Thymus (tissue), 11 donors: ENCODE measurements around the gene BCL7C. TPM values are rescaled to one million over a fixed set of nuclear protein-coding genes. Genes with fewer than 3 reads are reported as not detected.

ENCODE experiments used
- DNase-seq, 9 donors: peaks; one replicate each; pipeline ENCODE4 v3.0.0-alpha.2; 2013; ENCODE audit warnings: low spot score in 9 of 9, low read depth in 6 of 9, missing footprints in 1 of 9
- H3K27ac ChIP-seq, 2 donors: one replicate each; pipeline ENCODE4 v1.5.1; 2013; ENCODE audit warnings: control low read depth in 1 of 2, low read depth in 1 of 2, low read length in 1 of 2, mild to moderate bottlenecking in 1 of 2, moderate library complexity in 1 of 2
- H3K27me3 ChIP-seq, 2 donors: one replicate each; pipeline ENCODE4 v1.5.1; 2013; ENCODE audit warnings: low read length in 1 of 2; ENCODE audit not compliant: control insufficient read depth in 2 of 2, insufficient read depth in 1 of 2
- H3K36me3 ChIP-seq, 2 donors: one replicate each; pipeline ENCODE4 v1.5.1; 2013; ENCODE audit warnings: low read length in 1 of 2, mild to moderate bottlenecking in 1 of 2, moderate library complexity in 1 of 2; ENCODE audit not compliant: control insufficient read depth in 2 of 2, insufficient read depth in 2 of 2
- H3K4me1 ChIP-seq, 2 donors: one replicate each; pipeline ENCODE4 v1.5.1; 2013; ENCODE audit warnings: low read length in 2 of 2; ENCODE audit not compliant: control insufficient read depth in 2 of 2, insufficient read depth in 2 of 2
- H3K4me3 ChIP-seq, 2 donors: one replicate each; pipeline ENCODE4 v1.5.1; 2013; ENCODE audit warnings: low read length in 2 of 2, control low read depth in 1 of 2, mild to moderate bottlenecking in 1 of 2
- H3K9me3 ChIP-seq, 2 donors: one replicate each; pipeline ENCODE4 v1.5.1; 2013; ENCODE audit warnings: low read length in 1 of 2, mild to moderate bottlenecking in 1 of 2; ENCODE audit not compliant: control insufficient read depth in 2 of 2, insufficient read depth in 1 of 2
- WGBS: extraction: QIAGEN DNeasy Blood & Tissue Kit; methylation state at CpG from one replicate; pipeline ENCODE4 v1.1.7; 2013; 5-methylcytosine and 5-hydroxymethylcytosine counted together
- polyA plus RNA-seq: library from polyadenylated mRNA; stranded (reverse); fragments of 200-250 nt; gene quantifications from one replicate; pipeline ENCODE4 v1.2.3, GENCODE V29; 2013
- total RNA-seq: library from RNA; stranded (reverse); fragments of 120-200 nt; gene quantifications from one replicate; pipeline ENCODE4 v1.2.4, GENCODE V29; 2013
- donor health status: healthy.

BCL7C gene
- total and polyA plus RNA-seq, 2 donors: 26.7 to 29.2 TPM

DNA sequence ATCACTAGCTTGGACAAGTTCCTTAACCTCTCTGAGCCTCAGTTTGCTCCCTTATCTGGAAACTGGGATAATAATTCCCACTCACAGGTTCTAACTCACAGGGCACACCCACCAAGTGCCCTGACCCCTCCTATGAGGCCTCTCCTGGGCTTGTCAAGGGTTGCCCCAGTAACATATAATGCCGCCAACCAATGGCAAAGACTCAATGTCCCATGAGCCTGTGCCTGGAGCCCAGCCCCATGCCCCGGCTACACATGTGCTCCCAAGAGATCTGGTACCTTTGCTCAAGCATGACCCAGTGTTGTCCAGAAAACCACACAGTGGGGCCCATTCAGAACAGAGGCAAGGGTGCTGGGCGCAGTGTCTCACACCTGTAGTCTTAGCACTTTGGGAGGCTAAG, 21.0 kb upstream of the BCL7C start:
- H3K4me3 ChIP-seq: no peak overlapping the region
- WGBS: 98% methylated on average over 3 of the region's 3 CpGs

DNA sequence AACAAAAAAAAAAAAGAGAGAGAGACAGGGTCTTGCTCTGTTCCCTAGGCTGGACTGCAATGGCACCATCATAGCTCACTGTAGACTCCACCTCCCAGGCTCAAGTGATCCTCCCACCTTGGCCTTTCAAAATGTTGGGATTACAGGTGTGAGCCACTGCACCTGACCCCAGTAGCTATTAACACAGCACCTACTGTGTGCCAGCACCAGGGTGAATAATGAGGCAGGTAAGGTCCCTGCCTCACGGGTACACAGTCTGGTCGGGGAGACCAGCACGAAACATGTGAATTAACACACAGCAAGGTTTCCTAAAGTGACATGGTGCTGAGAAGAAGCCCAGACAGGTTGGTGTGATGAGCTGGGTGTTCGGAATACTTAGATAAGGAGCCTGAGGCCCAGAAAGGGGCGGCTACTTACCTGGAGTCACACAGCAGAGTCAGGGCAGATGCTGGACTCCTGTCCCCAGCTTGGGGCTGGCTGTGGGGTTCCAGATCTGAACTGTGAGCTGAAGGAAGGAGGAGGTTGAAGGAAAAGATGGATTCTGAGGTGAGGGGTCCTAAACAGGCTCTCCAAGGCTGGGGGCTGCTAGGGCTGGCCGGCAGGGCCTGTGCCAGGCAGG, 19.0 kb upstream of the BCL7C start:
- no peak for DNase-seq
- Histone ChIP-seq H3K27ac (no peak overlapping the region), H3K9me3 (no peaks in the 10 kb centered on the region), H3K27me3 (no peaks in the 10 kb centered on the region), H3K4me1 (no peaks in the 10 kb centered on the region), H3K36me3 (no peaks in the 10 kb centered on the region), H3K4me3 (no peak overlapping the region)
- 97% methylated on average over 6 of the region's 6 CpGs for WGBS

More for the DNA sequence above, 21.0 kb upstream of the BCL7C start:
- no peak overlapping the region for H3K27ac ChIP-seq
- no peaks in the 10 kb centered on the region for H3K4me1 ChIP-seq
- no peaks in the 10 kb centered on the region for H3K9me3 ChIP-seq
- H3K36me3 ChIP-seq: no peaks in the 10 kb centered on the region
- no peaks in the 10 kb centered on the region for H3K27me3 ChIP-seq
- DNase-seq: no peak

DNA sequence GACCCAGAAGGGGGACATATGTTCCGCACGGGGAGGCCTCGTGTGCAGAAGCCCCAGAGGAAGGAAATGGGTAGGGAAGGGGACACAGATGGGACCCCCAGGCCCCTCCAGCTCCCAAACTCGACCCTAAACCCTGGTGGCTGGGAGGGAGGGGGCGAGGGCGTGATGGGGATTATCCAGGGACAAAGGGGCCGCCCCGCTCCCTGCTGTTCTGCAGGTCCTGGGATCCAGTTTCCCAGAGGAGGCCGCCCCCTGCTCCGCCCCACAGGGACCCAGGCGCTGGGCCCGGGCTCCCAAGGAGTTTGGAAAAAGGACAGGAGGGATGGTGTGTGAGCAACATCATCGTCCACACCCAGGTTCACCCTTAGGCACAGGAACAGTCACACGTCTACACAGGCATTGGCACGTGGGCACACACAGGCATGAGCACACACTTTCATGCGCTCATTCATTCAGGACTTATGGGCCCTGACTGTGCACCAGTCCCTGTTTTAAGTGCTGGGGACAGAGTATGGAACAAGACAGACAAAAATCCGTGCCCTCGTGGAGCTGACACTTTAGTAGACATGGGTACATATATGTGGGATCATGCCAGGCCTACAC, 16.7 kb upstream of the BCL7C start:
- Histone ChIP-seq H3K9me3 (no peaks in the 10 kb centered on the region), H3K27me3 (no peaks in the 10 kb centered on the region), H3K4me1 (no peaks in the 10 kb centered on the region), H3K4me3 (no peak overlapping the region), H3K36me3 (no peaks in the 10 kb centered on the region), H3K27ac (no peak overlapping the region)
- DNase-seq: no peak
- 83% methylated on average over 18 of the region's 18 CpGs for WGBS

DNA sequence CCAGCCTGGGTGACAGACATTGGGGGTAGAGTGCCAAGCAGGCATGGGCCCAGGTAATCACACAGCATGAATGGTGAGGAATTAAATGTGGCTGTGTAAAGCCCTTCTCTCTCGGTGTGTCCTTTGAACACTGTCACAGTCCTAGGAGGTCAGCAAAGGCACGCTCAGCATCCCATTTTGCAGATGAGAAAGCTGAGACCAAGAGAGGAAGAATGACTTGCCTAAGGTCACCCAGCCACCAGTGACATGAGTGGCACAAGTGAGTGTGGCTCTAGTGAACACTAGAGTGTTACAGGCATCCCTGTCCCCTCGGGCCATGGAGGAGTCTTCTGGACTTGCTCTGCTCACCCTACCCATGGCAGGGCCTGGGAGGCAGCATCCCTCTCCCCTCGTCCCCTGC, 13.2 kb upstream of the BCL7C start:
- peaks cover 0 to 20% of the 10 kb centered on the region in 2 donors for H3K9me3 ChIP-seq
- H3K4me1 ChIP-seq: peaks cover 15 to 25% of the 10 kb centered on the region in 2 donors
- H3K4me3 ChIP-seq: no peak overlapping the region
- no peak overlapping the region for H3K27ac ChIP-seq
- 96% methylated on average over 4 of the region's 4 CpGs for WGBS
- no peak for DNase-seq
- H3K27me3 ChIP-seq: no peaks in the 10 kb centered on the region
- H3K36me3 ChIP-seq: no peaks in the 10 kb centered on the region

DNA sequence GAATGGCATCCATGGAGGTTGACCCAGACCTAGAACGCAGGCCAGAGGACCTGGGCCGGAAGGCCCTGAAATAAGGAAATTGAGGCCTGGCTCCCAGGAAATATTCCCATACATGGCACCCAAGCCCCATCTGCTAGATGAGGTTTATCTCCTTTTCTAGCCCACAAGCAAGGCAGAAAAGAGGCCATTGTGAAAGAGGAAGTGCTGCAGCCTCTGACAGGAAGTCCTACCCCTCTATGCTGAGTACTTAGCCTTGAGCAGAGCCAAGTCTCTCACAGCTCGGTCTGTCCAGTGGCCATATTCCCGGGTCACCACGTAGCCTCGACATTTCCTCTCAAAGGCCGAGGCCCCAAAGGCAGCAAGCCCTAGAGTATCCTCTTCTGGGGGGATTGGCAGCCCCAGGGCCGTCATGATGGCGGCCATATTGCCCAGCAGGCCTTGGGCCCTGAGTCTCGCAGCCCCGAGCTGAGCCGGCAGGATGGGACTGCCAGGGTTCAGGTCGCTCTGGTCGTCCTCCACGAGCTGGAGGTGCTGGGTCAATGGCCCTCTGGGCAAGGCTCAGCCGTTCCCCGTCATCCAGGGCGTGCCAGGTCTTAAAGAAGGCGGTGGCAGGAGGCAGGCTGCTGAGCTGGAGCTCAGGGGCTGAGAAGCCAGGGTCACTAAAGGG, 10.4 kb upstream of the BCL7C start:
- H3K36me3 ChIP-seq: no peaks in the 10 kb centered on the region
- H3K27me3 ChIP-seq: no peaks in the 10 kb centered on the region
- H3K27ac ChIP-seq: peak overlapping the region; percentile 88 to 91
- peaks cover 0 to 20% of the 10 kb centered on the region in 2 donors for H3K9me3 ChIP-seq
- H3K4me1 ChIP-seq: peaks cover 24 to 35% of the 10 kb centered on the region in 2 donors
- H3K4me3 ChIP-seq: no peak overlapping the region
- DNase-seq: no peak
- 79% methylated on average over 19 of the region's 19 CpGs for whole genome bisulfite sequencing

DNA sequence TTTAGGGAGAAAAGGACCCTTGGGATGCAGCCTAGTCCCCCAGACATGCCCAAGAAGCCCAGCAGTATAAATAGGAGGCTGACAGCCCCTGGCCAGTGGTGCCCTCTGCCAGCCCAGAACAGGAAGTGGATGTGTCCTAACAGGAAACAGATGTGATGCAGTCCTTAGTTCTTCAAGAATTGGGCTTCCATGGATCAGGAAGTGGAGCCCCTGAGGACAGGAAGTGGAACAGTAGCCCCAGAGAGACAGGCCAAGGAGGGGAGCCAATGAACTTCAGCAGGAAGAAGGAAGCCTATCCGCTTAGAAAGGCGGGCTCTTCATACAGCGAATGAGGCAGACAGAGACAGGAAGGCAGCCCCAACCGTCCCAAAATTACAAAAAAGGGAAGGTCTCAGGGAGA, 9.7 kb upstream of the BCL7C start:
- Histone ChIP-seq H3K36me3 (no peaks in the 10 kb centered on the region), H3K27me3 (no peaks in the 10 kb centered on the region), H3K27ac (peak overlapping the region; percentile 88 to 91), H3K4me3 (no peak overlapping the region), H3K4me1 (peaks cover 24 to 35% of the 10 kb centered on the region in 2 donors), H3K9me3 (peaks cover 0 to 20% of the 10 kb centered on the region in 2 donors)
- WGBS: 46% methylated on average over 4 of the region's 4 CpGs
- peak in 1 of 9 donors; percentile 57 for DNase-seq

DNA sequence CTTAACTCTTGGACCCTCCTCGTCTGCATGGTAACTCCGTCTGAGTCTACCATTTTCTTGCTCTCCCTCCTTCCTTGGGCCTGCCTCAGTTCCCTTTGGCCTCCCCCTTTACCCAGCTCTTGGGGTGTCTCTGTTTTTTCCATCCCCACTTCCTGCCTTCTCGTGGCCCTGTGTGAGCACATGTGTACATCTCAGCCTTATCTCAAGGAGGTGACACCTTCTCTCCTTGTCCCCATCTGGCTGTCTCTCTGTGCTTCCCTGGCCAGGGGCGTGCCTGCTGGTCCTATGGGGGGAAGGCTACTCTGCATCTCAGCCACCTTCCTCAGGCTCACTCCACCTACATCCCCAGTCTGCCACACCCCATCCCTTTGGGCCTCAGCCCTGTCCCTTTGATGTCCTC, 9.1 kb upstream of the BCL7C start:
- peak overlapping the region; percentile 91 to 98 for H3K27ac ChIP-seq
- H3K27me3 ChIP-seq: no peaks in the 10 kb centered on the region
- peaks cover 24 to 35% of the 10 kb centered on the region in 2 donors for H3K4me1 ChIP-seq
- 67% methylated on average over 4 of the region's 4 CpGs for WGBS
- H3K4me3 ChIP-seq: peak overlapping the region; percentile 54 to 71
- H3K36me3 ChIP-seq: no peaks in the 10 kb centered on the region
- peaks cover 0 to 20% of the 10 kb centered on the region in 2 donors for H3K9me3 ChIP-seq
- peak in 1 of 9 donors; percentile 68 for DNase-seq

DNA sequence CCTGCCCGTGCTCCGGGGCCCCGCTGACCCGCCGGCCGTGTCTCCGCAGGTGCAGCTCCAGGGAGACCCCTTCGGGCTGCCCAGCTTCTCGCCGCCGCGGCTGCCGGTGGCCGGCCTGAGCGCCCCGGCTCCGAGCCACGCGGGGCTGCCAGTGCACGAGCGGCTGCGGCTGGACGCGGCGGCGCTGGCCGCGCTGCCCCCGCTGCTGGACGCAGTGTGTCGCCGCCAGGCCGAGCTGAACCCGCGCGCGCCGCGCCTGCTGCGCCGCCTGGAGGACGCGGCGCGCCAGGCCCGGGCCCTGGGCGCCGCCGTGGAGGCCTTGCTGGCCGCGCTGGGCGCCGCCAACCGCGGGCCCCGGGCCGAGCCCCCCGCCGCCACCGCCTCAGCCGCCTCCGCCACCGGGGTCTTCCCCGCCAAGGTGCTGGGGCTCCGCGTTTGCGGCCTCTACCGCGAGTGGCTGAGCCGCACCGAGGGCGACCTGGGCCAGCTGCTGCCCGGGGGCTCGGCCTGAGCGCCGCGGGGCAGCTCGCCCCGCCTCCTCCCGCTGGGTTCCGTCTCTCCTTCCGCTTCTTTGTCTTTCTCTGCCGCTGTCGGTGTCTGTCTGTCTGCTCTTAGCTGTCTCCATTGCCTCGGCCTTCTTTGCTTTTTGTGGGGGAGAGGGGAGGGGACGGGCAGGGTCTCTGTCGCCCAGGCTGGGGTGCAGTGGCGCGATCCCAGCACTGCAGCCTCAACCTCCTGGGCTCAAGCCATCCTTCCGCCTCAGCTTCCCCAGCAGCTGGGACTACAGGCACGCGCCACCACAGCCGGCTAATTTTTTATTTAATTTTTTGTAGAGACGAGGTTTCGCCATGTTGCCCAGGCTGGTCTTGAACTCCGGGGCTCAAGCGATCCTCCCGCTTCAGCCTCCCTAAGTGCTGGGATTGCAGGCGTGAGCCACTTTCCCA, 8.4 kb upstream of the BCL7C start:
- WGBS: 8% methylated on average over 99 of the region's 99 CpGs
- peak in 3 of 9 donors; percentile 68 to 82 (median 69) for DNase-seq

More for the DNA sequence above, 8.4 kb upstream of the BCL7C start:
- H3K27me3 ChIP-seq: no peaks in the 10 kb centered on the region
- peak overlapping the region; percentile 58 to 71 for H3K4me3 ChIP-seq
- H3K27ac ChIP-seq: peak overlapping the region; percentile 91 to 98
- peaks cover 26 to 35% of the 10 kb centered on the region in 2 donors for H3K4me1 ChIP-seq
- no peaks in the 10 kb centered on the region for H3K36me3 ChIP-seq
- H3K9me3 ChIP-seq: peaks cover 0 to 20% of the 10 kb centered on the region in 2 donors
